ENCODE results near the gene PPP4R2. TPM values are rescaled to one million over a fixed set of nuclear protein-coding genes. Genes with fewer than 3 reads are reported as not detected.

PPP4R2 gene
- total and polyA plus RNA-seq, 2 of the 8 experiments (the other 6 are each of a cell fraction or from before 2014, with no cell fraction given), result 11.5 to 89.9 TPM

DNA sequence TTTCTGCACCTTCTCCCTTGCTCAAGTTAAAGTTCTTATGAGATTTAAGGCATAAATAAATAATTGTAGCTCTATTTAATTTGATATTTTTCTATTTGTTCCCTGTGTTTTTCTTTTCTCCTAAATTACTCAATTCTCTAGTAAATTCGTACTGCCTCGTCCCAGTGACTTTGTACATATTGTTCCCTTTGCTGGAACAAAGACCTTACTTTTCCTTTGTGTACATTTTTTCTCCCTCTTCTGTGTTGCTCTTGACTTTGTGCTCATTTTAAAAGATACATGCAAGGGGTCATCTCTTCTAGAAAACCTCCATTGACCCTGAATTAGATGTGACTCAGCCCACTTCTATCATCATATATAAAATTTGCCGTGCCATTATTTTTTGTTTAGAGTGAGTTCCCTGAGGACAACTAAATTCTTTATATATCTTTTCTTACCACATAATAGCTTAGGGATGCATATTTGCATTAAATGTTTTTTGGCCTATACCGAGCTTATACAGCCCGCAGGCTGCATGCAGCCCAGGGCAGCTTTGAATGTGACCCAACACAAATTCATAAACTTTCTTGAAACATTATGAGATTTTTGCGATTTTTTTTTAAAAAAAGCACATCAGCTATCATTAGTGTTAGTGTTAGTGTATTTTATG, 29.6 kb downstream of the PPP4R2 start (continued):
- TF ChIP-seq JUN (IDR thresholded peaks at IDR 0.05; ENCODE audit: low read depth, low read length) (no peak), SP1 (IDR thresholded peaks at IDR 0.05; ENCODE audit: low read depth, low read length) (no peak), SIN3A (conservative IDR thresholded peaks at IDR 0.05 in 1 of 2, IDR thresholded peaks at IDR 0.05 in 1 of 2; ENCODE audit: low read depth in 1 of 2, low read length in 2 of 2) (no peak), SUZ12 (IDR thresholded peaks at IDR 0.05; ENCODE audit: low read length) (no peak), POLR2A (IDR thresholded peaks at IDR 0.05; ENCODE audit: control extremely low read depth in 1 of 2, low read depth in 2 of 2, low read length in 2 of 2) (no peak), CBX8 (IDR thresholded peaks at IDR 0.05; ENCODE audit: borderline replicate concordance, low read depth, low read length) (no peak), CEBPB (IDR thresholded peaks at IDR 0.05; ENCODE audit: low read depth, low read length) (no peak), GTF2F1 (IDR thresholded peaks at IDR 0.05; ENCODE audit: borderline replicate concordance, low read depth, low read length) (no peak), TAF1 (IDR thresholded peaks at IDR 0.05; ENCODE audit: low read depth, low read length) (no peak), NANOG (IDR thresholded peaks at IDR 0.05; ENCODE audit: insufficient read depth, low read depth, low read length, poor library complexity, severe bottlenecking) (no peak), BCL11A (IDR thresholded peaks at IDR 0.05; ENCODE audit: low read depth in 2 of 2, low read length in 2 of 2) (no peak)

Data from H1 (cell line).